ENCODE measurements around the gene COBLL1. TPM values are rescaled to one million over a fixed set of nuclear protein-coding genes. Genes with fewer than 3 reads are reported as not detected.

Gene COBLL1
- total RNA-seq, 2 donors from 2014 or later: 16.5 to 17.3 TPM

DNA sequence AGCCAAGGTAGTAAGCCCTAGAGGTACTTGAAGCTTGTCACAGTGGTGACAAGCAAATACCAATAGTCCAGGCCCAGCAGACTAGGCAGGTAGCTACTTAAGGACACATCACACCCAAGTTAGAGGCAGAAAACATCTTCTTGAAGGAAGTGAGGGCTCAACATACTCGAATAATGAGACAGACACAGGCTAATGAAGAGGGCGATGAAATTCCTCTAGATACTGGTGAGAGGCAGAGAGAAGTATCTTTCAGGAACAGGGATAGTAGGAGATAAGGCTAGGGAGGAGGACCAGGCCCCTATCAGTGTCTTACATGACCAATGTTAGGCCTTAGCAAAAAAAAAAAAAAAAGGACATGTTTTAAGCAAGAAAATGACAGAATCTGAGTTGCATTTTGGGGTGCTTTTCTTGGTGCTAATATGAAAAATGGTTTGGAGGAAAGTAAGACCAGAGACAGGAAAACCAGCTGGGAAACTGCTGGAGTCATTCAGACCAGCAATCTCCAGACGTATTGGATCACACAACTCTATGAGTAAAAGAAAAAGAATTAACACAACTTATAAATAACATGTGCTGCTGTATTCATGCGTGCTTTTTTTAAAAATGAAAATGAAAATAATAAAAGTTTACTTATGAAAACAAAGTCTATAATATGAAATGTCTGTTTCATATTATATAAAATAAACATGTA, 37.7 kb downstream of the COBLL1 start:
- no peaks in the 10 kb centered on the region for H3K36me3 ChIP-seq (ENCODE audit: control insufficient read depth, insufficient read depth, low read length)
- Mint-ChIP-seq H3K4me1 (peaks cover 2% of the 10 kb centered on the region), H3K4me3 (no peak overlapping the region), H3K27ac (no peak overlapping the region), H3K27me3 (ENCODE audit: insufficient read depth) (no peaks in the 10 kb centered on the region), H3K9me3 (no peaks in the 10 kb centered on the region), H3K36me3 (ENCODE audit: low read depth) (no peaks in the 10 kb centered on the region)
- no peaks in the 10 kb centered on the region for H3K4me1 ChIP-seq (ENCODE audit: control insufficient read depth, insufficient read depth, low read length)
- TF ChIP-seq CTCF (conservative IDR thresholded peaks at IDR 0.05): no peak
- no peaks in the 10 kb centered on the region for H3K9me3 ChIP-seq (ENCODE audit: control insufficient read depth, low read length)
- H3K27ac ChIP-seq (ENCODE audit: low read depth, low read length): no peak overlapping the region
- no peak overlapping the region for H3K9ac ChIP-seq (ENCODE audit: extremely low read depth, low read length, poor library complexity, severe bottlenecking)
- H3K27me3 ChIP-seq (ENCODE audit: control insufficient read depth, insufficient read depth, low read length, poor library complexity, severe bottlenecking): no peaks in the 10 kb centered on the region
- DNase-seq: no peak
- WGBS, 2 experiments (ENCODE audit: insufficient coverage in 1 of 2, insufficient read length in 1 of 2): 93 to 97% methylated on average over 2 to 3 of the region's 4 CpGs
- no peak overlapping the region for H3K4me3 ChIP-seq (ENCODE audit: low read length)

DNA sequence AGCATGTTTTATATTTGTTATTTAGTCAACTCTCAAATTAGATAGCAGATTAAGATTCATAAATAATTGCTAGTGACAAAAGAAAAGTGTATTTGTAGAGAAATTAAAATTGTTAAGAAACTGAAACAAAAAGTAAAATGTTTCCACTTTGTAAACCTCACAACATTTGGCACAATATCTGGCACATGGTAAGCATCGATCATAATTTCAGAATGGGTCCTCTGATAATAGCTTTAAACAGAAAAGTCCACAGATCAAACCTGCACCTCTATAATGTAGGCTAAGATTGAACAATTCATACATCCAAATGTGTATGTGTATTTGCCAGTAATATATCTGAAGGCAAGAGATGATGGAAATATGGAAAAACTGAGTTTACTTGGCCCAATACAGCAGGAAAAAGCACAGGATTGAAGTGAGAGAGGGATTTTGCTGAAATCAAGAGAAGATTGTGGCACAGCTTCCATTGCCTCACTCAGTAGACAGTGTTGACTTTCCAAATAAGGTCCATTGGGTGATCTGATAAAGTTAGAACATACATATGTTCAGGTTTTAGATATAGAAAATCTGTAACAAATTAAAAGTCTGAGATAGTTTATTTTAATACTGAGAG, 39.4 kb downstream of the COBLL1 start:
- H3K9me3 ChIP-seq (ENCODE audit: control insufficient read depth, low read length): no peaks in the 10 kb centered on the region
- no peak overlapping the region for H3K27ac ChIP-seq (ENCODE audit: low read depth, low read length)
- Mint-ChIP-seq H3K27ac (no peak overlapping the region), H3K4me1 (peaks cover 2% of the 10 kb centered on the region), H3K27me3 (ENCODE audit: insufficient read depth) (no peaks in the 10 kb centered on the region), H3K4me3 (no peak overlapping the region), H3K36me3 (ENCODE audit: low read depth) (no peaks in the 10 kb centered on the region), H3K9me3 (no peaks in the 10 kb centered on the region)
- no peak for TF ChIP-seq CTCF (conservative IDR thresholded peaks at IDR 0.05)
- 93% methylated on average over 1 of the region's 1 CpG; no CpG with 5 or more reads in 1 of the 2 experiments for WGBS, 2 experiments (ENCODE audit: insufficient coverage in 1 of 2, insufficient read length in 1 of 2)
- no peaks in the 10 kb centered on the region for H3K27me3 ChIP-seq (ENCODE audit: control insufficient read depth, insufficient read depth, low read length, poor library complexity, severe bottlenecking)
- no peaks in the 10 kb centered on the region for H3K36me3 ChIP-seq (ENCODE audit: control insufficient read depth, insufficient read depth, low read length)
- no peak overlapping the region for H3K4me3 ChIP-seq (ENCODE audit: low read length)
- no peak overlapping the region for H3K9ac ChIP-seq (ENCODE audit: extremely low read depth, low read length, poor library complexity, severe bottlenecking)
- H3K4me1 ChIP-seq (ENCODE audit: control insufficient read depth, insufficient read depth, low read length): no peaks in the 10 kb centered on the region
- DNase-seq: no peak

DNA sequence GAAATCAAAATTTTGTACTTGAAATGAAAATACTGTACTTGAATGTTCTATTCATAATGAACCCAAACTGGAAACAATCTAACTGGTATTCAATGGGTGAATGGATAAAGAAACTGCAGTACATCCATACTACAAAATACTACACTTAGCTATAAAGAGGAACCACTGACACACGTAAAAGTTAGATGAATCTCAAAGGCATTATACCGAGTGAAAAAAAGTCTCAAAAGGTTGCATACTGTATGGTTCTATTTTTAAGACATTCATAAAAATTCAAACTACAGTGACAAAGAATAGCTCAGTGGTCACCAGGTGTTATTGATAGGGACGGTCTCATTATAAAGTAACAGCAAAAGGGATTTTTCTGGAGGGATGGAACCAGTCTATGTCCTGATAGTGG, 41.1 kb downstream of the COBLL1 start:
- Mint-ChIP-seq H3K4me1 (peaks cover 2% of the 10 kb centered on the region), H3K4me3 (no peak overlapping the region), H3K36me3 (ENCODE audit: low read depth) (no peaks in the 10 kb centered on the region), H3K9me3 (no peaks in the 10 kb centered on the region), H3K27me3 (ENCODE audit: insufficient read depth) (no peaks in the 10 kb centered on the region), H3K27ac (no peak overlapping the region)
- Histone ChIP-seq H3K27me3 (ENCODE audit: control insufficient read depth, insufficient read depth, low read length, poor library complexity, severe bottlenecking) (no peaks in the 10 kb centered on the region), H3K9ac (ENCODE audit: extremely low read depth, low read length, poor library complexity, severe bottlenecking) (no peak overlapping the region), H3K27ac (ENCODE audit: low read depth, low read length) (no peak overlapping the region), H3K36me3 (ENCODE audit: control insufficient read depth, insufficient read depth, low read length) (no peaks in the 10 kb centered on the region), H3K4me1 (ENCODE audit: control insufficient read depth, insufficient read depth, low read length) (no peaks in the 10 kb centered on the region), H3K4me3 (ENCODE audit: low read length) (no peak overlapping the region), H3K9me3 (ENCODE audit: control insufficient read depth, low read length) (no peaks in the 10 kb centered on the region)
- no peak for TF ChIP-seq CTCF (conservative IDR thresholded peaks at IDR 0.05)
- no peak for DNase-seq
- 95 to 100% methylated on average over 1 to 3 of the region's 3 CpGs for WGBS, 2 experiments (ENCODE audit: insufficient coverage in 1 of 2, insufficient read length in 1 of 2)

All from endodermal cell (in vitro differentiated cells).